Cardiac muscle cell (in vitro differentiated cells and primary cell): Measurements from ENCODE around the gene SH3RF3. TPM values are rescaled to one million over a fixed set of nuclear protein-coding genes. Genes with fewer than 3 reads are reported as not detected.

Experiments
- DNase-seq, 2 donors: peaks; one replicate each; pipeline versions ENCODE4 v3.0.0 to v3.0.0-alpha.2; 2010 to 2017; ENCODE audit warnings: low read depth in 1 of 2, low spot score in 1 of 2
- H3K27ac ChIP-seq: fragments of 200-600 bp; sonication (generic); 2 replicates; pipeline ENCODE4 v1.5.1; 2016
- H3K27me3 ChIP-seq: fragments of 200-600 bp; sonication (generic); 2 replicates; pipeline ENCODE4 v1.6.0; 2016; ENCODE audit warnings: control low read depth
- H3K36me3 ChIP-seq: fragments of 200-600 bp; sonication (generic); 2 replicates; pipeline ENCODE4 v1.5.1; 2016; ENCODE audit warnings: control low read depth
- H3K4me1 ChIP-seq: fragments of 200-600 bp; sonication (generic); 2 replicates; pipeline ENCODE4 v1.8.1; 2017; ENCODE audit warnings: low read depth, mild to moderate bottlenecking, mixed run types
- H3K4me3 ChIP-seq: fragments of 200-600 bp; sonication (generic); 2 replicates; pipeline ENCODE4 v1.5.1; 2016; ENCODE audit warnings: mild to moderate bottlenecking
- H3K9me3 ChIP-seq: fragments of 200-600 bp; sonication (generic); 2 replicates; pipeline ENCODE4 v1.5.1; 2017; ENCODE audit warnings: low read depth, mild to moderate bottlenecking, control low read depth
- CTCF ChIP-seq: IDR thresholded peaks from 2 replicates; pipeline ENCODE4 v1.5.1; 2012; ENCODE audit warnings: low read depth, mild to moderate bottlenecking, low read length
- polyA plus RNA-seq: library from polyadenylated mRNA; unstranded; fragments of >200 nt; fragmentation: Nextera tagmentation; extraction: Ambion mirVana; gene quantifications from 2 replicates; pipeline ENCODE4 v1.2.1, GENCODE V29; 2016
- total RNA-seq: library from RNA; depleted of rRNA; stranded (reverse); fragments of >200 nt; gene quantifications from 2 replicates; pipeline ENCODE4 v1.2.3, GENCODE V29; 2016

The SH3RF3 gene
- total and polyA plus RNA-seq, 2 experiments from 2014 or later, result 1.2 to 1.7 TPM

GRCh38 chr2:109205447-109205846 is 76.4 kb downstream of the SH3RF3 start:
- H3K27me3 ChIP-seq, result no peaks in the 10 kb centered on the region
- no peaks in the 10 kb centered on the region for H3K9me3 ChIP-seq
- no peak for DNase-seq
- no peak for TF ChIP-seq CTCF
- H3K4me1 ChIP-seq, result peaks cover 8% of the 10 kb centered on the region
- H3K27ac ChIP-seq, result no peak overlapping the region
- H3K36me3 ChIP-seq, result no peaks in the 10 kb centered on the region
- H3K4me3 ChIP-seq, result no peak overlapping the region

- Histone ChIP-seq H3K27me3 (no peaks in the 10 kb centered on the region), H3K4me3 (no peak overlapping the region), H3K36me3 (no peaks in the 10 kb centered on the region), H3K9me3 (no peaks in the 10 kb centered on the region), H3K27ac (no peak overlapping the region), H3K4me1 (peaks cover under 1% of the 10 kb centered on the region)
- no peak for DNase-seq
- TF ChIP-seq CTCF, result no peak
These were observed 77.7 kb downstream of the SH3RF3 start for GRCh38 chr2:109206569-109207146.

GRCh38 chr2:109207176-109207575 is 78.2 kb downstream of the SH3RF3 start:
- H3K4me3 ChIP-seq, result no peak overlapping the region
- no peaks in the 10 kb centered on the region for H3K4me1 ChIP-seq
- no peak for DNase-seq
- peaks cover 3% of the 10 kb centered on the region for H3K27me3 ChIP-seq
- no peak for TF ChIP-seq CTCF
- H3K9me3 ChIP-seq, result no peaks in the 10 kb centered on the region
- no peaks in the 10 kb centered on the region for H3K36me3 ChIP-seq
- H3K27ac ChIP-seq, result no peak overlapping the region

GRCh38 chr2:109208071-109208950 is 79.3 kb downstream of the SH3RF3 start:
- Histone ChIP-seq H3K27me3 (peaks cover 6% of the 10 kb centered on the region), H3K4me3 (no peak overlapping the region), H3K4me1 (no peaks in the 10 kb centered on the region), H3K27ac (no peak overlapping the region), H3K36me3 (no peaks in the 10 kb centered on the region), H3K9me3 (no peaks in the 10 kb centered on the region)
- TF ChIP-seq CTCF, result no peak
- DNase-seq, result no peak

- no peaks in the 10 kb centered on the region for H3K36me3 ChIP-seq
- no peaks in the 10 kb centered on the region for H3K9me3 ChIP-seq
- no peak overlapping the region for H3K27ac ChIP-seq
- no peak for TF ChIP-seq CTCF
- no peaks in the 10 kb centered on the region for H3K4me1 ChIP-seq
- DNase-seq, result no peak
- H3K27me3 ChIP-seq, result peaks cover 6% of the 10 kb centered on the region
- no peak overlapping the region for H3K4me3 ChIP-seq
These were observed 79.9 kb downstream of the SH3RF3 start for GRCh38 chr2:109208951-109209335.
